ENCODE measurements around the gene ZP1.

Gene ZP1

DNA sequence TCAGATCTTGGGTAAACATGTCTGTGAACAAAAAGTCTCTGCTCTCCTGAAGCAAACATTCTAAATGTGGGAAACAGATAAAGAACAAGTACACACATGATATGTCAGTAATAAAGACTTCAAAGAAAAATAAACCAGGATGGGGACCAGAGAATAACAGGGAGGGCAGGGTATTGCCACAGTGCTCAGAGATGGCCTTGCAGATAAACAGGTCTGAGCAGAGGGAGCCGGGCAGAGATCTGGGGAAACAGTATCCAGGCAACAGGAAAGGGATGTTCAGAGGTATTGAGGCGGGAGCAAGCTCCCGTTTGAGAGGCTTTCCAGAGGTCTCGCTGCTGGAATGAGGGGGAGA is 22.5 kb upstream of the ZP1 start:
- FAIRE-seq, result no peak

DNA sequence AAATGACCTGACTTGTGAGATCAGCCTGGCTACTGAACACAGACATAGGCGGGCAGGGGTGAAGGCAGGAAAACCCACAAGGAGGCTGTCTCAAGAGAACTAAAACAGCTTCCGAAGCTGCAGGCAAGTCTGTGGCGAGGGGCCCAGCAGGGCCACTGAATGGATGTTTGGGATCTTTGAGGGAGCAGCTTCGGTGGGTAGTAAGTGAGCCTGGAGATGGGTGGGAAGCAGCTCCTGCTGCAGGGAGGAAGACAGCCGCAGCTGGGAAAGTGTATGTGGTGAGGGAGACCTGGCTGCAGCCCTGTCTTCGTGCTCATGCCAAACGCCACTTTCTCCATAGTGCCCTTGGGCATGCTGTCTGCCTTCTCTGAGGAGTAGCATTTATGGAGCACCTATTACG is 22.0 kb upstream of the ZP1 start:
- no peak for FAIRE-seq

DNA sequence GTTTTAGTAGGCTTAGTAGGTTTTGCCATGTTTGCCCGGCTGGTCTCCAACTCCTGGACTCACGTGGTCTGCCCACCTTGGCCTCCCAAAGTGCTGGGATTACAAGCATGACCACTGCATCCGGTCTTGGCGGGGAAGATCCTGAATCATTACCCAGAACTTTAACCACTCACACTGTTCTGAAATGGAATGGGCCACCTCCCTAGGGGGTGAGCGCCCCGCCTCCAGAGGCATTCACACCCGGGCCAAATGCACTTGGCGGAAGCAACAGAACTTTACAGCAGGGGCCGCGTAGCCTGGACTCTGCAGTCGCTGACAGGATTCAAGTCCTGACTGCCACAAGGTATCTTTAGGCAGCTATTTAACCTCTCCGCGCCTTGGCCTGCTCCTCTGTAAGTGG is 20.1 kb upstream of the ZP1 start:
- FAIRE-seq, result no peak

DNA sequence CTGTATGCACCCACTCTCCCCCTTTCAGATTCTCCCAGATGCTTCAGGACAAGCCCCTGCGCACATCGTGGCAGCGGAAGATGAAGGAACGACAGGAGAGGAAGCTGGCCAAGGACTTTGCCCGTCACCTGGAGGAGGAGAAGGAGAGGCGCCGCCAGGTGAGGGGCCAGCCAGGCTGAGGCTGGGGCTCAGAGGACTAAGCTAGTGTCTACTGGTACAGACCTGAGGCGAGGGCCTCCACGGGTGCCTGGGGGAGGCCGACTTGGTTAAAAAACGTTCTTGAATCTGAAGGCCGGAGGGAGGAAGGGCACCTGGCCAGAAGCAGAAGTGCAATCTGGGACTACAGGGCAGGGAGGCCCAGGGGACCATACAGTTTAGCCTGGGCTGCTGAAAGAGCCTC is 19.4 kb upstream of the ZP1 start:
- no peak for FAIRE-seq

- FAIRE-seq, result no peak
Observed at GRCh38 chr11:60848714-60849151, 18.6 kb upstream of the ZP1 start.

DNA sequence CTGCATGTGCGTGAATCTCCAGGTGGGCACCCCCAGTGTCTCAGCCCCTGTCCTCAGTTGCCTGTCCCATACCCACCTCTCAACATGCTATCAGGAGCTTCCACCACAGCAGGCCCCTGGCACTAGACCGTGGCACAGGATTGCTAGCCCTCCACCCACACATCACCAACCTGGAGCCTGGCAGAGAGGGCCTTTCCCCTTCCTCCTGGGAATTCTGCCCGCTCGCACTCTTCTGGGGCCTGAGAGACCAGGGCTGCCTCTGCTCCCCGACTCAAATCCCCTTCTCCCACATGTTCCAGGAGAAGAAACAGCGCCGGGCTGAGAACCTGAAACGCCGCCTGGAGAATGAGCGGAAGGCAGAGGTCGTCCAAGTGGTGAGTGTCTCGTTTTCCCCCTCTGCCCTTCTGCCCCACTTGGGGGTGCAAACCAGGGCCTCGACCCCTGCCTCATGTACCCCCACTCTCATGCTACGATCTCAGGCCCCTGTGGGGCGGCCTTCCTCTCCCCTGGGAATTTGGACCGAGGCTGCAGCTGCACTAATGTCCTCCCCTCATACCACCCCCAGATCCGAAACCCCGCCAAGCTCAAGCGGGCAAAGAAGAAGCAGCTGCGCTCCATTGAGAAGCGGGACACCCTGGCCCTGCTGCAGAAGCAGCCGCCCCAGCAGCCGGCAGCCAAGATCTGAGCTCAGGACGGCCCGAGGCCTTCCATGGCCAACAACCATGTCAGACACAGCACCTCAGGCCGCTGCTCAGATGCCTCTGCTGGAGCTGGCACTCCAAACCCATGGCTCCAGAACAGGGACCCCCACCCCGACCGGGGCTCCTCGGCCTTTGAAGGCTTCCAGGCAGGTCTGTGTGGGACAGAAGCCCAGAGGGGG is 17.5 kb upstream of the ZP1 start:
- FAIRE-seq, result no peak

DNA sequence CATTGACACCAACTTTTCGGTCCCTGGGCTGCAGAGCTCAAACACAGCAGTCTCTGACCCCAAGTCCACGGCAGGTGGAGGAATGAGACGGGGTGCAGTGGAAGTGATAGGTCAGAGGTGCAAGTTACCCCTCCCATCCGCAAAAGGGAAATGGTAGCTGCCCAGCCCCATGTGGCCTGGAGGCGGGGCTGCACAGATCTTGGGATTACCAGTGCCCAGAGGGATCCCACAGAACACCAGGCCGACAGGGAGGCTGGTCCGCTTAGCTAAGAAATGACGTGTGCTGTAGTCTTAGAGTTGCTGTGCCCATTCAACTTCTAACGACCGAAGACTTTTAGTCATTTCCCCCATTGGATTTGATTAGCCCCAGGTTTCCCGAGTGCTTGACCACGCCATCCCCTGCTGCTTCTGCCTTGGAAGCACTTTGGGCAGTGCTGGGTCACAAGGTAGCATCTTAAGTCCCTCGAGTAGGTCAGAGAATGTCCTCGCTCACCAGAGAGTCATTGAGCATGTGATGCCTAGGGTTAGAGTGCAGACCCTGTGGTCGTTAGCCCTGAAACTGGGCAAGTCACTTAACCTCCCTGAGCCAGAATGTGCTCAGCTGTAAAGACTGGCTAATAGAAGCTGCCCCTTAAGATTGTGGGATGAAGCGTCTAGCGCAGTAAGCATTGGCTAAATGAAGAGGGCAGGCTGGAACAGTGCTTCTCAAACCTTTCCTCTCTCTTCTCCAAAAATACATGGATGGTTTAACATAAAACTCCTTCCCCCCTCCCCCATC is 15.8 kb upstream of the ZP1 start:
- no peak for FAIRE-seq

DNA sequence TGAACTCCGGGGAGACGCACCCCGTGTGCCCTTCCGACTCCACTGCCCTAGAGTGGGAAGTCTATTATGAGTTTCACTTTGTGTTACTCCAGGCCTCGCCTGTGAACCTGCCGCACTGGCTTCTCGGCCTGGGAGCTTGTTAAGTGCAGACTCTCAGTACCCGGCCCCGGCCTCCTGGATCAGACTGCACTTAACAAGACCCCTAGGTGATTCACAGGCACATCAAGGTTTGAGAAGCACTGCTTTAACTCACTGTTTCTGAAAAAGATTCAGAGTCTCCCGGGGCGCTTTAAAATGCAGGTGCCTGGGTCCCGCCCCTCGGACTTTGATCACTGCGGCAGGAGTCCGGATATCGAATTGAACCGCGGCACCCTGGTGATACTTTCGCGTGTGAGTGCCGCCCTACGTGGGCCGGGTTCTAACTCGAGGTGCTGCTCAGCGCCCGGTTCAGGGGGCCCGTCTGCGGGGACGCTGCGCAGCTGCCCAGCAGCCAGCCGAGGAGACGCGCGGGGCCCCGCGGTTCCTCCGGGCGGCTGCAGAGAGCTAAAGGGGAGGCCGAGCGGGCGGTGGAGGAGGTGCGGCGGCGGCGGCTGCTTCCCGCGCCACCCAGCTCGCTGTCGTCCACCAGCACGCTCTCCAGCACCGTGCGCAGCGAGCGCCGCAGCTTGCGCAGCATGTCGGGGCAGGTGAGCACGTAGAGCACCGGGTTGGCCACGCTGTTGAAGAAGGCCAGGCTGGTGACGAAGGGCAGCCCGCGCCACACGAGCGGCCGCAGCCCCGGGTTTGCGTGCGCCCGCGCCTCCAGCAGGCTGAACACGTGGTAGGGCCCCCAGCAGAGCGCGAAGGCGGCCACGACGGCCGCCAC is 15.0 kb upstream of the ZP1 start:
- no peak for FAIRE-seq

DNA sequence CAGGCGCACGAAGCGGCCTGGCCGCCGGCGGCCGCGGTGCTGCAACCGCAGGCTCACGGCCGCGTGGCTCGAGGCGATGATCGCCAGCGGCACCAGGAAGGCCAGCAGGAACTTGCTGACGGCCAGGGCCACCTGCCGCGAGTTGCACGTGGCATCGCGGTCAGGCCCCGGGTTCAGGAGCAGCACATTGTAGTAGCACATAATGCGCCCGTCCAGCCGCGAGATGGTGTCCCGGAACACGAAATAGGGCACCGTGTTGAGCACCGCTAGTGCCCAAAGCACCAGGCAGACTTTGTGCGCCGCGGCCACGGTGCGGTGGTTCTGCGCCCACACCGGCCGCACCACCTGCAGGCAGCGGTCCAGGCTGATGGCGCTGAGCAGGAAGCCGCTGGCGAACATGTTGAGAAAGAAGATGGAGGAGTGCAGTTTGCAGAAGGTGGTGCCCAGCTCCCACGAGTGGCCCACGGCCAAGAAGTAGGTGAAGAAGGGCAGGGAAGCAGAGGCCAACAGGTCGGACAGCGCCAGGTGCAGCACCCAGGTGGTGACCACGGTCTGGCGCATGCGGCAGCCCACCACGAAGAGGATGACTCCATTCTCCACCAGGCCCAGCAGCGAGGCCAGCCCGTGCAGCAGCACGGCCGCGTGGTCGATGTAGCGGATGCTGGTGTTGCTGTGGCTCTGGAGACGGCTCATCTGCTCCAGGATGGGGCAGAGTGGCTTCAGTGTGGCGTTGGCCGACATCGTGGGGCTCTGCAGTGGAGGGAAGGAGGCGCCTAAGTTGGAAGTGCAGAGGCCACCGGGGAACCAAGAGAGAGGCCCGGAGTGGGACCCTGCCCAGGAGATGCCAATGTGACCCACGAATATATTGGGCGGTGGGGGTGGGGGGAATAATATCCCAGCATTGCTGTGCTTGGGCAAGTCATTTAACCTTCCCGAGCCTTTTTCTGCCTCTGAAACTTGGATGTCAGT is 14.1 kb upstream of the ZP1 start:
- no peak for FAIRE-seq

DNA sequence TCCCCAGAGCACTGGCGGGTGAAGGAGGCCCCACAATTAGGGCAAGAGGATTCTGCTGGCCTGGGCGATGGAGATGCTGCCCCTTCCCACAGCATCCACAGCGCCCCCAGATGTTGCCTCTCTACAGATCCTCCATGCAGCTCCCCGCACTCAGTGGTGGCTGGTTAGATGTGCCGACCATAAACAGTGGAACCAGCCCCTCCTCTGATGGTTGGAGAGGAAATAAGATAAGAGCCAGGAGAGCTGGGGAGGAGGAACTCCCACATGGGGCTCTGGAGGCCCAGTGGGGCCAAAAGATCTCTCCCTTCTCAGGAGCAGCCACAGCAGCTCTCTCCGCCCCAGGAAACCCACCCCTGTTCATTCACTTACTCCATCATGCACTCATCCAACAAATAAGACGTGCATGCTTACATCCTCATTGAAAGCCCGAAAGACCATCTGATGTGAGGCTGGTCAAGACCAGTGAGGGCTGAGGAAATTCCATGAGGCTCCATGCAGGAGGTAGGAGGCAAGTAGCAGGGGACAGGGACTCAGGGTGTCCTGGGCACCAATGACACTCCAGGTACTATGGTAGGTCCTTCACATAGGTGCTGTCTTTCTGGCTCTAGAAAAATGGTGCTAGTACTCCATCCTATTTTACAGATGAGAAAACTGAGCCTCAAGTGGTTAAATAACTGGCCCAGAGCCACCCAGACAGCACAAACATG is 13.0 kb upstream of the ZP1 start:
- FAIRE-seq, result no peak

DNA sequence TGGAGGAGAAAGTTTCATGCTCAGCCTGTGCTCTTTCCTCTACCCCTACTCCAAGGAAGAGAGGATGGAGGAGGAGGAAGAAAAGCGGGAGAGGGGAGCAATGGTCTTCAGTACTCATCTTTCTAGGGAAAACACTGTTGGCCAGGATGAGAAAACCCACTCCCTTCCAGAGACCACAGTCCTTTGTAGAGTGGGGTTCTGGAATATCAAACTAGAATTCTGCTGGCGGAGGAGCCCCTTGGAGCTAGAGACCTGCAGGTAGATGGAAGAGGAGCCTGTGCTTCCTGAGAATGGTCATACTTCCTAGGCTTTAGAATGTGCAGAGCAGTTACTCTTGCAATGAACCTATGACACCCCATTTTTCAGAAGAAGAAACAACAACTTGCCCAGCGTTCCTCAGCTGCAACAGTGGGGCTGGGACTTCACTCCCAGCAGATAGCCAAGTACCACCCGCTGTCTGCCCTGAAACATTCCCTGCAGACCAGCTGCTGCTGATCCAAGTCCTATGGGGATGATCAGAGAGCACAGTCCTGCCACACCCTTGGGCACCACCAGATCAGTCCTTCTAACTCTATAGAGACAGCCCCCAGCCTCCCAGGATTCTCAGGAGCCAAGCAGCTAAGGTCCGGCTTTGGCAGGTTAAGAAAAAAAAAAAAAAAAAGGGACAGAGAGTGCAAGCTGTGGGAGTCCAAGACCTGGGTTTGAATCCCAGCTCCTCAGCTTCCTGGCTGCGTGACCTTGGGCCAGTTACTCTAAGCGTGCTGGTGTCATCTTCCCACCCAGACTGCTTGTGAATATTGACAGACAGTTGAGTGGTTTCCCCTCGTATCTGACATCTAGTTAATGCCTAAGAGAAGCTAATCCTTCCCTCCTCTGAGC is 12.3 kb upstream of the ZP1 start:
- no peak for FAIRE-seq

DNA sequence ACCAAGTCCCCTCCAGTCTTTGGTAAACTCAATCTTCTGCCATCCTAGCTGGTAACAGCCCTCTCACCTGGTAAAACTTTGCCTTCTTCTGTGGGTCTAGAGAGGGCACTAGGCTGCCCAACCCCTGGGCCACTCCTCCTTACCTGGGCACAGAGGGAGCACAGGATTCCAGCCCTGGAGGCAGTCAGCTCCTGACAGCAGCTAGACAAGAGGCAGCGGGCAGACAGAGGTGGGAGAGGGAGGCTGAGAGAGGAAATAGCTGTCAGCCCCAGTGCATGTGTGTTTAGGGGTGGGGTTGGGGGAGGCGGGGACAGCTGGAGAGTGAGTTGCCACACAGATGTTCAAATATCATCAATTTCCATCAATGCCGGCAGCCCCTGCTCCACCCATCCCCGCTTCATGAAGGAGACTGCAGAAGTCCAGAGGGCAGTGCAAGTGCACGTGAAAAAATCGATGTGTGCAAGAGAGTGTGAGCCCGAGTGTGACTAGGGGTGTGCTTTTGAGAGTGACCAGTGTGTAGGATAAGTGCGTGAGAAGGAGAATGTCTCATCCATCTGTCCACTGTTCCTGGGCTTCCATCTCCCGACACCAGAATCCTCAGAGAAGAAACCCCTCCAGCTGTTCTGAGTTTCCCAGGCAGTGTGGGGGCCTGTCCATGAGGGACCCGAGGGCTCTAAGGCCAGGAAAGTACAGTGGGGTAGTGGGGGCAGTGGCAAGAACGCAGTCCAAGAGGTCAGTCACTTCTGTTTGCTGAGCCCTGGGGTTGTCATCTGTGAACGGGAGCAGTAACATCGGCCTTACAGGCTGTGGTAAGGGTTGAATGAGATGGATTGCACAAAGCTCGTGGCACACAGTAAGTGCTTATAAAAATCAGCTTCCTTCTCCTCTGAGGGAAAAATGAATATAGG is 11.4 kb upstream of the ZP1 start, which contains the start of gene PTGDR2:
Gene PTGDR2, minus strand, starts transcription at position 225 of the 908 bp plus-strand sequence. CDS start 2,228 bp downstream, outside the sequence.
- FAIRE-seq, result no peak

DNA sequence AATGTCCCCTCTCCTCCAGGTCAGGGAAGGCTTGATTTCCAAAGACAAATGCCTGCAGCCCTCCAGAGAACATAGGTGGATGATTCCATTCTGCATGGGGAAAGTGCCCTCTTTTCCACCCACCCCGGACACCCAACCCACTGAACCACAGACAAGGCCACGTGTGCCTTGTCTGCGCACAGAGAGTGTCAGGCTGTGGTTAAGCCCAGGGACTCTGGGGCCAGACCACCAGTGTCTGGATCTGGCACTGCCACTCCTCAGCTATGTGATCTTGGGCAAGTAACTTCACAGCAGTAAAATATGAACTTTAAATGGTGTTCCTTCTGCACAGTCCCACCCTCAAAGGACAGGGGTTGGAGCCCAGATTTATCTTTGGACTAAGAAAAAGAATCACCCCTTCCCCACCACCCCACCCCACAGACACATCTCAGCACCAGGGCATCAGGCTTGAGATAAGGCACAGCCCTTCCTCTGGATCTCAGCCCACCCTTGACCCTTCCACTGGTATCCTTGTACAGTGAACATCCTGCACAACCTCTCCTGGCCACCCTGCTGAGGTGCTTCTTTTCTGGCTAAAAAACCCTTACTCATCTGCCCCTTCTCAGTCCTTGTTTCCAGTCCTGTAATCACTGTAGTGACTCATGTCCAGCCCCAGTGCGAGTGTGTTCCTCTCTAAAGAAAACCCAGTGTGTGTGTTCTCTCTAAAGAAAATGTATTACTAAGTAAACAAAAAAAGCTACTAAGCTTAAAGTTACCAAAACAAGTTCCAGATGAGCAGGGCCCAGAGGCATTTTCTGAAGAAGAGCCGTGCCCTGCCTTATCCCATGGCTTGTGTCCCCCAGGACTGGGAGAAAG is 9.7 kb upstream of the ZP1 start:
- FAIRE-seq, result no peak

- FAIRE-seq, result no peak
Observed at GRCh38 chr11:60858236-60858635, 9.1 kb upstream of the ZP1 start.

- no peak for FAIRE-seq
Observed at GRCh38 chr11:60858731-60859464, 8.4 kb upstream of the ZP1 start.

DNA sequence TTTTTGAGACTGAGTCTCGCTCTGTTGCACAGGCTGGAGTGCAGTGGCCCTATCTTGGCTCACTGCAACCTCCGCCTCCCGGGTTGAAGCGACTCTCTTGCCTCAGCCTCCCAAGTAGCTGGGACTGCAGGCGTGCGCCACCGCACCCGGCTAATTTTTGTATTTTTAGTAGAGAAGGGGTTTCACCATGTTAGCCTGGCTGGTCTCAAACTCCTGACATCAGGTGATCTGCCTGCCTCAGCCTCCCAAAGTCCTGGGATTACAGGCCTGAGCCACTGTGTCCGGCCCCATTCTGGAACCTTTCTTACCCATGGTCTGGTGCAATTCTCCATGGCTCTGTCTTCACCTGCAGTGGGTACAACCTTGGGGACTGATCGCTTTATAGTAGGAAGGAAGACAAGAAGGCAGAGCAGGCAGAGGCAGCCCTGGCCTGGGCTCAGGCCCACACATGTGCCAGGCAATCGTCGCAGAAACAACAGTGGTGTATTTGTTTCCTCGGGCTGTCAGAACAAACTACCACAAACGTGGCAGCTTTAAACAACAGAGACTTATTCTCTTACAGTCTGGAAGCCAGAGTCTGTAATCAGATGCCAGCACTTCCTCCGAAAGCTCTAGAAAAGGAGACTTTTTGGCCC is 7.6 kb upstream of the ZP1 start:
- no peak for FAIRE-seq

GRCh38 chr11:60860943-60861342 is 6.4 kb upstream of the ZP1 start:
- no peak for FAIRE-seq

All from A204.1 (cell line).